Esophagus muscularis mucosa (tissue), 4 donors: ENCODE data around the gene CCNL2. TPM values are rescaled to one million over a fixed set of nuclear protein-coding genes. Genes with fewer than 3 reads are reported as not detected.

Source experiments
- DNase-seq: peaks from one replicate; pipeline ENCODE4 v3.0.0-alpha.2; 2017; ENCODE audit errors: extremely low spot score
- H3K27ac ChIP-seq, 4 donors: fragments of 200-600 bp; sonication (generic); replicated peaks in 1 of 4; 1 replicate in 3 of 4; 2 replicates in 1 of 4; pipeline ENCODE4 v1.5.1; 2016 to 2019; ENCODE audit warnings: mild to moderate bottlenecking in 1 of 4
- H3K27me3 ChIP-seq, 4 donors: fragments of 200-600 bp; sonication (generic); one replicate each; pipeline versions ENCODE4 v1.5.1 to v1.6.0; 2016 to 2019
- H3K36me3 ChIP-seq, 4 donors: fragments of 200-600 bp; sonication (generic); one replicate each; pipeline ENCODE4 v1.5.1; 2016 to 2019
- H3K4me1 ChIP-seq, 4 donors: fragments of 200-600 bp; sonication (generic); one replicate each; pipeline ENCODE4 v1.5.1; 2016 to 2019
- H3K4me3 ChIP-seq, 4 donors: fragments of 200-600 bp; sonication (generic); 1 replicate in 2 of 4; 2 replicates in 2 of 4; pipeline ENCODE4 v1.5.1; 2016 to 2019; ENCODE audit warnings: mild to moderate bottlenecking in 4 of 4, moderate library complexity in 1 of 4
- H3K9me3 ChIP-seq, 4 donors: fragments of 200-600 bp; sonication (generic); 1 replicate in 3 of 4; 2 replicates in 1 of 4; pipeline ENCODE4 v1.5.1; 2016 to 2019
- EP300 ChIP-seq: sonication (generic); formaldehyde crosslinking; IDR thresholded peaks from one replicate; pipeline ENCODE4 v1.6.1; 2017; ENCODE audit warnings: antibody characterized with exemption
- POLR2A ChIP-seq: fragments of 450-650 bp; IDR thresholded peaks from one replicate; pipeline ENCODE4 v1.6.1; 2017; ENCODE audit warnings: antibody characterized with exemption, moderate library complexity, mild to moderate bottlenecking, low read depth
- POLR2AphosphoS5 ChIP-seq, 2 donors: sonication (generic); formaldehyde crosslinking; IDR thresholded peaks; one replicate each; pipeline ENCODE4 v1.6.1; 2017; ENCODE audit warnings: antibody characterized with exemption in 2 of 2
- WGBS: methylation state at CpG from one replicate; pipeline ENCODE4 v1.1.5; 2018; 5-methylcytosine and 5-hydroxymethylcytosine counted together
- intact Hi-C: fragments of 100-400 bp; cut with DNase I; formaldehyde crosslinking; loops from one replicate; pipeline ENCODE4 v1.15.1; 2023
- total RNA-seq, 4 donors: library from RNA; depleted of rRNA; stranded (reverse); fragments of >200 nt; gene quantifications; one replicate each; pipeline versions ENCODE4 v1.1.0 to v1.2.1, GENCODE V29; 2016
- TF ChIP-seq, protein P1 (sequence below), 3 experiments: fragments of 200-600 bp in 2 of 3; fragments of 450-650 bp in 1 of 3; sonication (generic) in 2 of 3; IDR thresholded peaks; one replicate each; pipeline ENCODE4 v1.5.1; 2017 to 2019; ENCODE audit warnings: antibody characterized with exemption in 3 of 3, mild to moderate bottlenecking in 2 of 3, moderate library complexity in 1 of 3

CCNL2 gene
- total RNA-seq, 4 donors from 2014 or later: 73.4 to 136 (median 108) TPM

DNA sequence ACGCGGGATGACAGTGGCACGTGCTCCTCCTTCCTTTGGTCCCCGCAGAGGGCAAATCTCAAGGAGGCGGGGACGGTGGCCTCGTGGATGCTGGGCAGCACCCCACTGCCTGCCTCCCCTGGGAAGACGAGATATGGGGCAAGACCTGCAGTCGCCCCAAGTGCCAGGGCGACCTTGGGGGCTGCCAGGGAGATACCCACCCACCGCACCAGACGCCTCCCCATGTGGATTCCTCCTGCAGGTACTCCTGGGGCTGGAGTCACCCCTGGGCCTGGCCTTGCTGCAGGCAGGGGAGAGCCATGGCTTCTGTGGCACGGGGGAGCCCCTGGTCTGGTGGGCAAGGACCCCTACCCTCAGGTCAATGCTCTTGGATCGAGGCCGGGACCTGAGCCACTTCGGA is 18.3 kb downstream of the CCNL2 start:
- Histone ChIP-seq H3K4me3 (no peak overlapping the region), H3K9me3 (no peaks in the 10 kb centered on the region), H3K4me1 (peaks cover 4 to 5% (median 5%) of the 10 kb centered on the region in 4 donors), H3K27me3 (no peaks in the 10 kb centered on the region), H3K36me3 (peaks cover 10 to 29% (median 24%) of the 10 kb centered on the region in 4 donors), H3K27ac (no peak overlapping the region)
- WGBS: 97% methylated on average over 12 of the region's 16 CpGs
- intact Hi-C loops: no loop called here
- no peak for DNase-seq
- TF ChIP-seq EP300 (no peak), POLR2A (no peak), POLR2AphosphoS5 (IDR thresholded peaks at IDR 0.05) (no peak)
- TF ChIP-seq, protein P1, sequence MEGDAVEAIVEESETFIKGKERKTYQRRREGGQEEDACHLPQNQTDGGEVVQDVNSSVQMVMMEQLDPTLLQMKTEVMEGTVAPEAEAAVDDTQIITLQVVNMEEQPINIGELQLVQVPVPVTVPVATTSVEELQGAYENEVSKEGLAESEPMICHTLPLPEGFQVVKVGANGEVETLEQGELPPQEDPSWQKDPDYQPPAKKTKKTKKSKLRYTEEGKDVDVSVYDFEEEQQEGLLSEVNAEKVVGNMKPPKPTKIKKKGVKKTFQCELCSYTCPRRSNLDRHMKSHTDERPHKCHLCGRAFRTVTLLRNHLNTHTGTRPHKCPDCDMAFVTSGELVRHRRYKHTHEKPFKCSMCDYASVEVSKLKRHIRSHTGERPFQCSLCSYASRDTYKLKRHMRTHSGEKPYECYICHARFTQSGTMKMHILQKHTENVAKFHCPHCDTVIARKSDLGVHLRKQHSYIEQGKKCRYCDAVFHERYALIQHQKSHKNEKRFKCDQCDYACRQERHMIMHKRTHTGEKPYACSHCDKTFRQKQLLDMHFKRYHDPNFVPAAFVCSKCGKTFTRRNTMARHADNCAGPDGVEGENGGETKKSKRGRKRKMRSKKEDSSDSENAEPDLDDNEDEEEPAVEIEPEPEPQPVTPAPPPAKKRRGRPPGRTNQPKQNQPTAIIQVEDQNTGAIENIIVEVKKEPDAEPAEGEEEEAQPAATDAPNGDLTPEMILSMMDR (IDR thresholded peaks at IDR 0.05): no peak

DNA sequence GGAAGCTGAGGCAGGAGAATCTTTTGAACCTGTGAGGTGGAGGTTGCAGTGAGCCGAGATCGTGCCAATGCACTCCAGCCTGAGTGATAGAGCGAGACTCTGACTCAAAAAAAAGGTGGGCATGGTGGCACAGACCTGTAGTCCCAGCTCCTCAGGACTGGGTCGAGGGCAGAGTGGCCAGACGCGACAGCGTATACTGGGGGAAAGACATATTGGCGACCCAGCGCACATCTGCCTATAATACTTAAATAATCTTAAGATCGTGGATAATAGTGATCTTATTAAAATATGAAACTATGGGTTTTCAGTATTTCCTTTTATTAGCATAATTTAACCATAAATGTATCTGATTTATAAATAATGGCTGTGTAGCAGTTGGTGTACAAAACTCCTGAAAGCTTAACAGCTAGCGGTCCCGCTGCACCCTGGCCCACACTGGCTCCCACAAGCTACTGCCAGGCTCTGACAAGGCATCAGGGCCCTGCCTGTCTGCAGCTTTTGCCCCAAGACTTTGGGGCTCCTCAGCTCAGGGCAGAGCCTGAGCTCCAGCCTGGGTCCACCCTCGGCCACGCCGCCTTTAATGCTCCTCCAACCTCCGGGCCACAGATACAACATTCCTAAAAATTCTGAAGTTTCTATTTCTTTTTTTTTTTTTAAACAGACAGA is 21.5 kb downstream of the CCNL2 start:
- H3K4me1 ChIP-seq: peaks cover 22 to 29% (median 27%) of the 10 kb centered on the region in 4 donors
- WGBS: 91% methylated on average over 16 of the region's 16 CpGs
- H3K9me3 ChIP-seq: no peaks in the 10 kb centered on the region
- no peak for DNase-seq
- no peak overlapping the region for H3K4me3 ChIP-seq
- H3K27me3 ChIP-seq: no peaks in the 10 kb centered on the region
- no peak overlapping the region for H3K27ac ChIP-seq
- intact Hi-C loops: loop anchor here (10.0 kb wide), 1 partner anchor 263 kb away; the partner anchor contains the start of gene C1orf159
- peaks cover 5 to 30% (median 22%) of the 10 kb centered on the region in 4 donors for H3K36me3 ChIP-seq
- TF ChIP-seq, protein P1 (IDR thresholded peaks at IDR 0.05): no peak
- TF ChIP-seq POLR2A (no peak), POLR2AphosphoS5 (IDR thresholded peaks at IDR 0.05) (no peak), EP300 (no peak)

DNA sequence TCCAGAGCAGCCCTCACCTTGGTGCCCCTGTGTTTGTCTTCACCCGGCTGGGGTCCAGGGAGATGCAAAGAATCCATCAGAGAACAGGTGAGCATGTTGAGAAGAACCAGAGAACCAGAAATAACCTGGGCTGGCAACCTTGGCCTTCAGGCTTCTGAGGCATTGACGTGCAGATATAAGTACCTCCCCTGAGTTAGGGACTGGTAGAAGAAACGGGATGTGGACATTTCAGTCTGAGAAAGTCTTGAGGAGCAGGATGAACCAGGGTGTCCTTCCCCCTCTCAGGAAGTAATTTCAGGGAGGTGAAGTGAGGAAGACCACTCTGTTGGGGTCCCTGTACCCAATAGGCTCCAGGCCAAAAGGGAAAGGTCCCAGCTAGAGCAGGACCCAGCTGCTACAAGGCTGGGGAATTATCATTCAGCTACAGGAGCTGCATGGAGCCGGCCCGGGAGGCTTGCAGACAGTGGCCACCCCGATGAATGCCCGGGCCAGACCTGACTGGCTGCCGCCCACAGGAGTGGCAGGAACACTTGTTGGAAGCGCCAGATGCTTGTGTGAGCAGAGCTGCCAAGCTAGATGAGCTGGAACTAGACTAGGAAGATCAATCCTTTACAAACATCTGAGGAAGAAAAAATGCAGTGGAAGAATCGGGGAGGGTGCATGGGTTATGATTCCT is 22.4 kb downstream of the CCNL2 start:
- no peak overlapping the region for H3K4me3 ChIP-seq
- intact Hi-C loops: loop anchor here (10.0 kb wide), 1 partner anchor 262 kb away; the partner anchor contains the start of gene C1orf159
- no peaks in the 10 kb centered on the region for H3K9me3 ChIP-seq
- peaks cover 29 to 38% (median 36%) of the 10 kb centered on the region in 4 donors for H3K4me1 ChIP-seq
- 91% methylated on average over 9 of the region's 10 CpGs for WGBS
- no peaks in the 10 kb centered on the region for H3K27me3 ChIP-seq
- TF ChIP-seq POLR2AphosphoS5 (IDR thresholded peaks at IDR 0.05): no peak
- TF ChIP-seq EP300: no peak
- TF ChIP-seq POLR2A: no peak
- TF ChIP-seq, protein P1 (IDR thresholded peaks at IDR 0.05): no peak
- H3K36me3 ChIP-seq: peaks cover 3 to 31% (median 20%) of the 10 kb centered on the region in 4 donors
- DNase-seq: no peak
- H3K27ac ChIP-seq: peak overlapping the region in 2 of 4 donors; percentile 88 to 97

DNA sequence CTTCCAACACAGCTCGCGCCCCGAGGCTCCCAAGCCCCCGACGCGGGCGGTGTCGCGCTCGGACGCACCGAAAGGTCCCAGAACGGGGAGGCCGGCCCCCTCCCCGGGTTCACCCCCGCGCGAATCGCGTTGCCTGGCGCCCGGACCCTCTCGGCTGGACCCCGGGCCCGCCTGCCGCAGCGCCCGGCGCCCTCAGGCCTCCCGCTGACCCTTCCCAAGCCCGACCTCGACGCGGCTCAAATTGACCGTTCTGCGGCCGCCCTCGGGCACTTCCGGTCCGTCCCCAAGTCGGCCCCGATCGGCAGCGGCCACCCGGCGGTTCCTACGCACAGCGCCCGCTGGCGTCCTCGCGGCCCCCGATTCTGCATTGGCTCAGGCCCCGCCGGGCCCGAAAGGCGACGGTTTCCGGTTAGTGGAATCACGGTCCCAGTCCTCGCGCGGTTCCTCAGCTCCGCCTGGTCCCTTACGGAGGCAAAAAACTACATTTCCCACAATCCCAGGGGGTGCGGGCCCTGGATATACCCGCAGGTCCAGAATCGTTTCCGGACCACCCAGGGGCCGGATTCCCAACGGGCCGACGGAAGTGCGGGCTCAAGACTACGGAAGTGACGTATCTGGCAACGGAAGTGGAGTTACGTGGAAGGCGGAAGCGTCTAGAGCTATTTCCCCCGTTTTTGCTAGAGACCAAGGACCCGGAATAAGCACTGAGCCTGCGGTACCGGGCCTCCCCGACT is 24.0 kb downstream of the CCNL2 start, which contains the start of gene AURKAIP1:
AURKAIP1 (minus strand) TSS at position 279 of the 734 bp plus-strand sequence. CDS start 451 bp downstream, outside the sequence.
- Histone ChIP-seq H3K4me1 (peaks cover 32 to 45% (median 43%) of the 10 kb centered on the region in 4 donors), H3K27ac (peak within 1 kb of the TSS; percentile 88 to 97 (median 95)), H3K9me3 (no peaks in the 10 kb centered on the region), H3K36me3 (peaks cover 0 to 19% (median 15%) of the 10 kb centered on the region in 4 donors), H3K4me3 (peak within 1 kb of the TSS; percentile 71 to 99 (median 86)), H3K27me3 (no peaks in the 10 kb centered on the region)
- intact Hi-C loops: loop anchor here (2.0 to 10.0 kb wide), 2 partner anchors 24 to 260 kb away; partner anchors contain the start of genes C1orf159 and CCNL2
- under 1% methylated on average over 27 of the region's 85 CpGs for WGBS
- peak; percentile 99 for DNase-seq
- TF ChIP-seq, protein P1 (IDR thresholded peaks at IDR 0.05): peak in 2 of 3 experiments; percentile 35 to 47
- peak; percentile 86 to 93 for TF ChIP-seq POLR2AphosphoS5 (IDR thresholded peaks at IDR 0.05)
- TF ChIP-seq EP300: no peak
